NCI-H2171 (cell line): ENCODE measurements around the gene CYP1A1.

ENCODE experiments used
- DNase-seq: peaks from one replicate; lab custom pipeline; 2025; lab: John Stamatoyannopoulos, UW

CYP1A1 gene

DNA sequence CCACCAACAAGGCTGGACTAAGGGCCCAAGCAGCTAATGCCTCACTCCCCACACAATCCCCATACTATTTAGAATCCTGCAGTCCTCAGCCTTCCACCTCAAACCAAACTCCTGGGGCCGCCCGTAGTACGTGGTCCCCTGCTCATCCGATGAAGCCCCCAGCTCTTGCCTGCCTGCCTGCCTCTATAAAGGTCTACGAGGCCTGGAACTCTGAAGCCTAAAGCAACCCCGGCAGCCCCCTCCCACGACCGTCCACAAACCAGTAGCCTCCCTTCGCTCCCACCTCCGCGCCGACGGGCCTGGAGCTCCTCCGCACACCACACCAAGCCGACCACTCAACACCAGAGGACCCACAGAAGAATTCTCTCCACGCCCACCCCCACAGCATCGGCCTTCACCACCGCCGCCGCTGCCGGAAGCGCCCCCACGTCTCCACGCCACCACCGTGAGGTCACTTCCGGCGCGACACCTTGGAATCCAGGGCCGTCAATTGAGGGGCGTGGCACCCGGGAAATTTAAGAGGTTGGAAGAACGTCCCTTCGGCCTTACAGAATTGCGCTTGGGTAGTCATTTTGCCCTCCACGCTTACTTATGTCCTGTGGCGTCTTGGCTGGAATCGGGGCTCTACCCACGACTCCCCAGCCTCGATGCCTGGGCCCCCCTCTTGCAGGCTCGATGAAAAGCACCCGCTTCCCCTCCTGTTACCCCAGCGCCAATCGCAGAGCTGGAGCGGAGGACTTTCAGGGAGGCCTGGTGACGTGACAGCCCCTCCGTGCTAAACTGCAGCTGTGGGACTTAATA lies 29.5 kb downstream of the CYP1A1 start, which contains the start of gene EDC3:
EDC3 (minus strand) TSS at position 428 of the 801 bp plus-strand sequence. CDS start 20,900 bp downstream, outside the sequence.
- DNase-seq, result peak; percentile 92

DNA sequence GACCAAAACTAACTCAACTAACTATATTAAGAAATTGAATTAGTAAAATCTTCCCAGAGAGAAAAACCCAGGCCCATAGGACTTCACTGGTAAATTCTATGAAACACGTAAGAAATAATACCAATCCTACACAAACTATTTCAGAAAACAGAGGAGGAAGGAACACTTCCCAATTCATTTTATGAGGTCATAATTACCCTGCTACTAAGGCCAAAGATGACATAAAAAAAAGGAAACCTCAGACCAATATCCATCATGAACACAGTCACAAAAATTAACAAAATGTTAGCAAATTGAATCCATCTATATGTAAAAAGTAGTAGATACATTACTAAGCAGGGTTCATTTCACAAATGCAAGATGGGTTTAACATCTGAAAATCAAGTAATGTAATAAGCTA lies 33.0 kb downstream of the CYP1A1 start:
- DNase-seq, result no peak

DNA sequence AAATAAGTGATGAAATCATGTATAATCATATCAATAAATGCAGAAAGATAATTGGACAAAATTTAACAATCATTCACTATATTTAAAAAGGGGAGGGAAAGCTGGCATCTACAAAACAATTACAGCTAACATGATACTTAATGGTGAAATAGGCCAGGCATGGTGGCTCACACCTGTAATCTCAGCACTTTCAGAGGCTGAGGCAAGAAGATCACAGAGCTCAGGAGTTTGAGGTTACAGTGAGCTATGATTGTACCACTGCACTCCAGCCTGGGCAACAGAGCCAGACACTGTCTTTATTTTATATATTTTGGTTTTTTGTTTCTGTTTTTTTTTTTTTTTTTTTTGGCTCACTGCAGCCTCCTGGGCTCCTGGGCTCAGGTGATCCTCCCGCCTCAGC lies 41.6 kb downstream of the CYP1A1 start:
- no peak for DNase-seq

DNA sequence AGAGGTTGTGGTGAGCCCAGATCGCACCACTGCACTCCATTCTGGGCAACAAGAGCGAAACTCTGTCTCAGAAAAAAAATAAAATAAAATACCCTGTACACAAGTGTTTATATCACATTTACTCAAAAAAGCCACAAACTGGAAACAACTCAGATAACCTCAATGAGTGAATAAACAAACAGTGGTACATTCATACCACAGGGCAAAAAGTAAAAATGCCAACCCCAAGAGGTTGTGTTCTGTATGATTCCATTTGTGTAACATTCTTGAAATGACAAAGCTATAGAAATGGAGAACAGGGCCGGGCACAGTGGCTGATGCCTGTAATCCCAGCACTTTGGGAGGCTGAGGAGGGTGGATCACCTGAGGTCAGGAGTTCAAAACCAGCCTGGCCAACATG lies 42.4 kb downstream of the CYP1A1 start:
- no peak for DNase-seq

DNA sequence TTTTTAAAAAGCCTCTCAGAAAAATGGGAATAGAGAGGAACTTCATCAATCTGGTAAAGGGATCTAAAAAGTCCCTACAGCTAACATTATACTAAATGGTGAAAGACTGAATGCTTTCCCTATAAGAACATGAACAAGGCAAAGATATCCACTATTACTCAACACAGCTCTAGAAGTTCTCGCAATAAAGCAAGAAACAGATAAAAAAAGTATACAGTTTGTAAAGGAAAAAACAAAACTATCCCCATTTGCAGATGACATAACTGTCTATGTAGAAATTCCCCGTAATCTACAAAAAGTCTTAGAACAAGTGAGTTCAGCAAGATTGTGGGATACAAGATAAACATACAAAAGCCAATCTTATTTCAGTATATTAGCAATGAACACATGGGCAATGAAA lies 44.9 kb downstream of the CYP1A1 start:
- no peak for DNase-seq

DNA sequence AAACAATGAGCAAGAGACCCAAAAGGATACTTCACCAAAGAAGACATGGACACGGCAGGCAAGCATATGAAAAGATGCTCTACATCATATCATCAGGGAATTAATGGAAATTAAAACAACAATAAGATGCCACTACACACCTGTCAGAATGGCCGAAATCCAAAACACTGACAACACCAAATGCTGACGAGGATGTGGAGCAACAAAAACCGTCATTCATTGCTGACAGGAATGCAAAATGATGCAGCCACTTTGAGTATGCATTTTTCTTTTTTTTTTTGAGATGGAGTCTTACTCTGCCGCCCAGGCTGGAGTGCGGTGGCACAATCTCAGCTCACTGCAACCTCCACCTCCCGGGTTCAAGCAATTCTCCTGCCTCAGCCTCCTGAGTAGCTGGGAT lies 48.5 kb downstream of the CYP1A1 start:
- DNase-seq, result no peak

DNA sequence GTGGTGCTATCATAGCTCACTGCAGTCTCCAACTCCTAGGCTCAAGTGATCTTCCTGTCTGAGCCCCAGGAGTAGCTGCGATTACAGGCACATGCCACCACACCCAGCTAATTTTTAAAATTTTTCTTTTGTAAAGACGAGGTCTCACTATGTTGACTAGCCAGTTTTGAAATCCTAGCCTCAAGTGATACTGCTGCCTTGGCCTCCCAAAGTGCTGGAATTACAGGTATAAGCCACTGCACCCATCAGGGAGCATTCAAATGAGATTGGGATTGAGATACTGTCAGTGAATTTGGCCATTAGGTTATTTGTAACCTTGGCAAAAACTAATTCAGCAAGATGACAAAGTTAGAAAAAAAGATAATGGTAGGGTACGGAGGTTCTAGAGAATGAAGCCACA lies 51.2 kb downstream of the CYP1A1 start:
- no peak for DNase-seq

DNA sequence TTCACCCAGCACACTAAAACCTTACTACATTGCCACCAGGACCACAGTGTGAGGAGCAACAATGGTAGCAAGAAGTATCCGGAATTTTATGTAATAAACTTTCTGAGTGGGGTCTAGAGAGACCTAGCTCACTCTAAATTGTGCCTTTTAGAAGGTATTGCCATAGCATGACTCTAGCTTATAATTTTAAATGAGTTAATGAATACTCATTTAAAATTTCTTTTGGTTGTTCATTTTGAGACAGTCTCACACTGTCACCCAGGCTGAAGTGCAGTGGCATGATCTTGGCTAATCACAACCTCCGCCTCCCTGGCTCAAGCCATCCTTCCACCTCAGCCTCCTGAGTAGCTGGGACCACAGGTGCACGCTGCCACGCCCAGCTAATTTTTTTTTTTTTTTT lies 55.7 kb downstream of the CYP1A1 start:
- DNase-seq, result no peak
